B cell (primary cell): ENCODE data around the gene NUDT1. TPM values are rescaled to one million over a fixed set of nuclear protein-coding genes. Genes with fewer than 3 reads are reported as not detected.

Experiments used
- ATAC-seq: fragments of 200-7000 bp; cut with Tn5 transposase; one replicate; pipeline ENCODE4 v1.10.0; 2021; ENCODE audit warnings: low read depth, mild to moderate bottlenecking, moderate number of reproducible peaks, moderate library complexity
- CTCF ChIA-PET: fragments of 350-600 bp; sonication (Branson Sonifier 250); formaldehyde crosslinking; loops from one replicate; lab custom pipeline; 2021; ENCODE audit warnings: antibody characterized with exemption, inconsistent platforms; lab: Charles Lee
- POLR2A ChIA-PET: fragments of 350-600 bp; sonication (Branson Sonifier 250); formaldehyde crosslinking; loops from one replicate; lab custom pipeline; 2021; ENCODE audit warnings: antibody characterized with exemption; lab: Charles Lee
- DNase-seq: peaks from one replicate; pipeline ENCODE4 v3.0.0; 2013
- H2AFZ ChIP-seq: 2 replicates; pipeline ENCODE4 v1.6.1; 2012; ENCODE audit warnings: mild to moderate bottlenecking, low read depth, low read length; ENCODE audit not compliant: insufficient read depth, poor library complexity, severe bottlenecking
- H3K27ac ChIP-seq, 2 donors: 1 replicate in 1 of 2; 2 replicates in 1 of 2; pipeline ENCODE4 v1.5.1; 2012 to 2013; ENCODE audit warnings: low read length in 2 of 2, mild to moderate bottlenecking in 2 of 2, moderate library complexity in 1 of 2
- H3K27me3 ChIP-seq, 4 experiments: fragments of 200-600 bp in 1 of 4; sonication (generic) in 1 of 4; replicated peaks in 1 of 4; 1 replicate in 2 of 4; 2 replicates in 2 of 4; pipeline versions ENCODE4 v1.6.1 to v1.7.0; 2013 to 2016; ENCODE audit warnings: low read length in 3 of 4, mild to moderate bottlenecking in 2 of 4, mixed read lengths in 1 of 4, moderate library complexity in 1 of 4; ENCODE audit not compliant: insufficient read depth in 4 of 4, control insufficient read depth in 3 of 4; ENCODE audit errors: control extremely low read depth in 1 of 4
- H3K36me3 ChIP-seq, 2 experiments: replicated peaks in 1 of 2; 1 replicate in 1 of 2; 2 replicates in 1 of 2; pipeline versions ENCODE4 v1.6.1 to v1.7.1; 2013; ENCODE audit warnings: low read length in 1 of 2; ENCODE audit not compliant: insufficient read depth in 2 of 2, control insufficient read depth in 1 of 2; ENCODE audit errors: control extremely low read depth in 1 of 2, extremely low read depth in 1 of 2
- H3K4me1 ChIP-seq, 2 donors: fragments of 200-600 bp in 1 of 2; sonication (generic) in 1 of 2; 1 replicate in 1 of 2; 2 replicates in 1 of 2; pipeline versions ENCODE4 v1.5.1 to v1.6.1; 2013 to 2017; ENCODE audit warnings: low read length in 2 of 2; ENCODE audit not compliant: control insufficient read depth in 2 of 2, insufficient read depth in 2 of 2
- H3K4me2 ChIP-seq: replicated peaks from 2 replicates; pipeline ENCODE3; 2012; ENCODE audit warnings: mild to moderate bottlenecking, low read depth, low read length; ENCODE audit not compliant: poor library complexity, severe bottlenecking
- H3K4me3 ChIP-seq, 5 experiments: fragments of 200-600 bp in 1 of 5; sonication (generic) in 1 of 5; 1 replicate in 3 of 5; 2 replicates in 2 of 5; pipeline versions ENCODE4 v1.5.1 to v1.7.0; 2011 to 2016; ENCODE audit warnings: low read length in 4 of 5, mild to moderate bottlenecking in 4 of 5, low read depth in 2 of 5, control low read depth in 1 of 5, moderate library complexity in 1 of 5; ENCODE audit not compliant: insufficient read depth in 1 of 5; ENCODE audit errors: control extremely low read depth in 1 of 5, extremely low read depth in 1 of 5
- H3K79me2 ChIP-seq: fragments of 200-600 bp; sonication (generic); one replicate; pipeline ENCODE4 v1.6.0; 2016; ENCODE audit warnings: low read length; ENCODE audit not compliant: control insufficient read depth, insufficient read depth
- H3K9ac ChIP-seq: fragments of 200-600 bp; sonication (generic); 2 replicates; pipeline ENCODE4 v1.6.1; 2017; ENCODE audit warnings: mild to moderate bottlenecking, low read length, moderate library complexity
- H3K9me3 ChIP-seq, 3 donors: one replicate each; pipeline versions ENCODE4 v1.6.1 to v1.7.1; 2013; ENCODE audit warnings: low read length in 2 of 3; ENCODE audit not compliant: control insufficient read depth in 2 of 3, insufficient read depth in 1 of 3; ENCODE audit errors: control extremely low read depth in 1 of 3
- H4K20me1 ChIP-seq: 2 replicates; pipeline ENCODE4 v1.6.0; 2012; ENCODE audit warnings: mild to moderate bottlenecking, low read length; ENCODE audit not compliant: insufficient read depth, control insufficient read depth, poor library complexity, severe bottlenecking
- H3K27ac Mint-ChIP-seq: one replicate; pipeline ENCODE4 v1.8.0; 2021; ENCODE audit warnings: mixed read lengths
- H3K27me3 Mint-ChIP-seq: one replicate; pipeline ENCODE4 v1.8.0; 2021; ENCODE audit warnings: mixed read lengths
- H3K4me1 Mint-ChIP-seq: one replicate; pipeline ENCODE4 v1.8.0; 2021; ENCODE audit warnings: mixed read lengths
- H3K4me3 Mint-ChIP-seq: one replicate; pipeline ENCODE4 v1.8.0; 2021; ENCODE audit warnings: mixed read lengths
- H3K9me3 Mint-ChIP-seq: one replicate; pipeline ENCODE4 v1.8.0; 2022; ENCODE audit warnings: mixed read lengths; ENCODE audit not compliant: insufficient read depth
- CTCF ChIP-seq: fragments of 200-600 bp; IDR thresholded peaks from one replicate; pipeline ENCODE4 v1.8.0; 2022; ENCODE audit warnings: antibody characterized with exemption, mild to moderate bottlenecking
- EZH2 ChIP-seq: IDR thresholded peaks from 2 replicates; pipeline ENCODE4 v1.6.1; 2012; ENCODE audit warnings: borderline replicate concordance, low read depth, mild to moderate bottlenecking, moderate library complexity, low read length; ENCODE audit not compliant: insufficient read depth, poor library complexity, severe bottlenecking
- WGBS: methylation state at CpG from one replicate; pipeline ENCODE4 v1.1.5; 2013; ENCODE audit warnings: missing lambda C conversion rate; ENCODE audit not compliant: insufficient coverage; 5-methylcytosine and 5-hydroxymethylcytosine counted together
- intact Hi-C: fragments of 100-400 bp; cut with micrococcal nuclease; formaldehyde crosslinking; loops from one replicate; pipeline ENCODE4 v1.10.0; 2022
- polyA plus RNA-seq: library from polyadenylated mRNA; depleted of rRNA; stranded (reverse); fragments of >200 nt; gene quantifications from 2 replicates; pipeline ENCODE4 v1.2.3, GENCODE V29; 2012
- total RNA-seq, 2 donors: library from RNA; stranded (reverse); fragments of 120-200 nt in 1 of 2; gene quantifications; 1 replicate in 1 of 2; 2 replicates in 1 of 2; pipeline versions ENCODE4 v1.2.3 to v1.2.4, GENCODE V29; 2013 to 2022

Gene NUDT1
- total and polyA plus RNA-seq, 2 donors (not counting 1 experiment from before 2014, with no cell fraction given): 21.1 to 22.9 TPM

GRCh38 chr7:2222516-2222915, 19.5 kb upstream of the NUDT1 start:
- Mint-ChIP-seq H3K4me3 (no peak overlapping the region), H3K27me3 (no peaks in the 10 kb centered on the region), H3K4me1 (peaks cover 2% of the 10 kb centered on the region), H3K9me3 (no peaks in the 10 kb centered on the region), H3K27ac (no peak overlapping the region)
- WGBS: 98% methylated on average over 22 of the region's 22 CpGs
- Histone ChIP-seq H3K4me2 (no peak overlapping the region), H3K27ac (no peak overlapping the region), H3K4me1 (no peaks in the 10 kb centered on the region), H2AFZ (no peak overlapping the region), H4K20me1 (peaks cover 7% of the 10 kb centered on the region), H3K4me3 (no peak overlapping the region), H3K36me3 (peaks cover 0 to 67% of the 10 kb centered on the region in 2 experiments), H3K79me2 (peaks cover 53% of the 10 kb centered on the region), H3K9me3 (peaks cover 0 to 3% (median 0%) of the 10 kb centered on the region in 3 donors), H3K27me3 (no peaks in the 10 kb centered on the region), H3K9ac (no peak overlapping the region)
- ChIA-PET POLR2A (no interaction called here), CTCF (no interaction called here)
- intact Hi-C loops: no loop called here
- DNase-seq (no peak), ATAC-seq (no peak)
- TF ChIP-seq CTCF (no peak), EZH2 (no peak)

- ChIA-PET POLR2A (interaction anchor here (0.5 kb wide), 1 partner anchor 56 kb away, joined by 7 read pairs; no protein-coding TSS in a partner anchor), CTCF (interaction anchor here (1.5 kb wide), 1 partner anchor 125 kb away, joined by 4 read pairs; no protein-coding TSS in a partner anchor)
Observed at GRCh38 chr7:2223321-2223720, 18.7 kb upstream of the NUDT1 start.

More at GRCh38 chr7:2223321-2223720, 18.7 kb upstream of the NUDT1 start:
- Mint-ChIP-seq H3K27me3 (no peaks in the 10 kb centered on the region), H3K9me3 (no peaks in the 10 kb centered on the region), H3K4me1 (peaks cover 2% of the 10 kb centered on the region), H3K27ac (no peak overlapping the region), H3K4me3 (no peak overlapping the region)
- Histone ChIP-seq H3K79me2 (peaks cover 61% of the 10 kb centered on the region), H3K9ac (no peak overlapping the region), H2AFZ (no peak overlapping the region), H3K4me1 (no peaks in the 10 kb centered on the region), H3K36me3 (peaks cover 0 to 68% of the 10 kb centered on the region in 2 experiments), H4K20me1 (peaks cover 7% of the 10 kb centered on the region), H3K4me2 (no peak overlapping the region), H3K4me3 (no peak overlapping the region), H3K27ac (no peak overlapping the region), H3K27me3 (no peaks in the 10 kb centered on the region), H3K9me3 (peaks cover 0 to 3% (median 0%) of the 10 kb centered on the region in 3 donors)
- no peak for DNase-seq
- TF ChIP-seq CTCF (no peak), EZH2 (no peak)
- 98% methylated on average over 17 of the region's 17 CpGs for WGBS
- intact Hi-C loops: no loop called here
- ATAC-seq: no peak
